ENCODE data around the gene TAPBP.
"Not testable (repeated sequence)": the region's sequence is repeated elsewhere in the genome, so short reads cannot be mapped to it uniquely, and the experiment has no call there.

TAPBP gene

GRCh38 chr6:33313709-33314514 lies at the start of gene TAPBP:
Gene TAPBP, minus strand, starts transcription at chr6:33314078. Its CDS starts 37 bp downstream, at chr6:33314041.
- DNase-seq: no peak

GRCh38 chr6:33363486-33363885 lies 49.6 kb upstream of the TAPBP start:
- not testable (repeated sequence) for DNase-seq

- DNase-seq: no peak
Measured at GRCh38 chr6:33359331-33359730, 45.5 kb upstream of the TAPBP start.

GRCh38 chr6:33357160-33357871 lies 43.4 kb upstream of the TAPBP start:
- not testable (repeated sequence) for DNase-seq

- no peak for DNase-seq
Measured at GRCh38 chr6:33356295-33356694, 42.4 kb upstream of the TAPBP start.

- not testable (repeated sequence) for DNase-seq
Measured at GRCh38 chr6:33355860-33356259, 42.0 kb upstream of the TAPBP start.

- no peak for DNase-seq
Measured at GRCh38 chr6:33347816-33348215, 33.9 kb upstream of the TAPBP start.

GRCh38 chr6:33346972-33347371 lies 33.1 kb upstream of the TAPBP start:
- not testable (repeated sequence) for DNase-seq

GRCh38 chr6:33344701-33345697 lies 31.1 kb upstream of the TAPBP start:
- DNase-seq: peak; percentile 66

- DNase-seq: no peak
Measured at GRCh38 chr6:33343953-33344611, 30.2 kb upstream of the TAPBP start.

GRCh38 chr6:33343606-33343952 lies 29.7 kb upstream of the TAPBP start:
- not testable (repeated sequence) for DNase-seq

GRCh38 chr6:33339193-33339592 lies 25.3 kb upstream of the TAPBP start:
- no peak for DNase-seq

GRCh38 chr6:33336495-33336894 lies 22.6 kb upstream of the TAPBP start:
- no peak for DNase-seq

- no peak for DNase-seq
Measured at GRCh38 chr6:33335916-33336315, 22.0 kb upstream of the TAPBP start.

- no peak for DNase-seq
Measured at GRCh38 chr6:33333666-33334065, 19.8 kb upstream of the TAPBP start.

GRCh38 chr6:33330736-33331135 lies 16.9 kb upstream of the TAPBP start:
- no peak for DNase-seq

GRCh38 chr6:33329058-33329457 lies 15.2 kb upstream of the TAPBP start:
- no peak for DNase-seq

- DNase-seq: no peak
Measured at GRCh38 chr6:33324125-33324524, 10.2 kb upstream of the TAPBP start.

- no peak for DNase-seq
Measured at GRCh38 chr6:33323623-33323948, 9.7 kb upstream of the TAPBP start.

GRCh38 chr6:33321227-33321626 lies 7.3 kb upstream of the TAPBP start:
- no peak for DNase-seq

GRCh38 chr6:33320315-33321181 lies 6.7 kb upstream of the TAPBP start:
- no peak for DNase-seq

- no peak for DNase-seq
Measured at GRCh38 chr6:33319939-33320314, 6.0 kb upstream of the TAPBP start.

All from NCI-H2107 (cell line).